GM18861 (cell line): ENCODE measurements around the gene POSTN.

ENCODE experiments used
- ATAC-seq: cut with Tn5 transposase; IDR thresholded peaks from one replicate; pipeline ENCODE4 v1.9.1; 2021; ENCODE audit not compliant: unreplicated experiment

POSTN gene

GRCh38 chr13:37598597-37598996 lies at the start of gene POSTN:
TSS of gene POSTN (minus strand) at chr13:37598768. CDS start at chr13:37598726, 42 bp downstream.
- ATAC-seq: no peak

- no peak for ATAC-seq
These were observed 48.6 kb upstream of the POSTN start for GRCh38 chr13:37647031-37647650.

DNA sequence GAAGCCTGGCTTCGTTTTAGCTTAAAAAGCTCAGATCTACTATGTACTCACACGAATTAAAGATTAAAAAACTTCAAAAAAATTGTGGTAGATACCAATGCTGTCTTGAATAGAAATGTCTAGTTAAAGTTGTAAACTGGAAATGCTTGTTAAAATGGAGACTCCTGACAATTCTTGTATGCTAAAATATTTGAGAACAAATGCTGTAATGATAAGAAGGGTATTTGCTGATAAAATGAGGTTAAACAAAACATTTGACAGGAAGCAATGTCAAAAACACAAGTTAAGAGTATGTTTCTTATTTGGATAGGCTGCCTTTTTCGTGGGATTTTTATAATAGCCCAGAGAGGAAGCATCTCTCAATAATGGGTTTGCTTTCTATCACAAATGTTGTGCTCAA lies 48.0 kb upstream of the POSTN start:
- ATAC-seq: no peak

GRCh38 chr13:37645181-37645740 lies 46.7 kb upstream of the POSTN start:
- no peak for ATAC-seq

DNA sequence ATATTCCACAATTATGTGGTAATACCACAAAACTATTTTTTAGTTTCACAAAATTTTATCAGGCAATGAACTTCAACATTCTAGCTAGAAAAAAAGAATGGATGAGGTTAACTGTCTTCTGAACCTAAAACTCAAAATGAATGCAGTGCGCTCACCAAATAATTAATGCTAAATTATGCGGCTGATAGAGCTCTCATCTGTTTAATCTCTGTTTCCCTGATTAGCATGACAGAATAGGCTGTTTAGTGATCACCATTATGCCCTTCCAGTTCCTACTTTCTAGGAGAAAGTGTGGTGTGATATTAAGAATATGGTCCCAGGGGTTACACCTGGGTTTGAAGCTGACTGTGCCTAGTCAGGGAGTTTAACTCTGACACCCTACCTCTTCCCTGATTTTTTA lies 42.8 kb upstream of the POSTN start:
- ATAC-seq: no peak

DNA sequence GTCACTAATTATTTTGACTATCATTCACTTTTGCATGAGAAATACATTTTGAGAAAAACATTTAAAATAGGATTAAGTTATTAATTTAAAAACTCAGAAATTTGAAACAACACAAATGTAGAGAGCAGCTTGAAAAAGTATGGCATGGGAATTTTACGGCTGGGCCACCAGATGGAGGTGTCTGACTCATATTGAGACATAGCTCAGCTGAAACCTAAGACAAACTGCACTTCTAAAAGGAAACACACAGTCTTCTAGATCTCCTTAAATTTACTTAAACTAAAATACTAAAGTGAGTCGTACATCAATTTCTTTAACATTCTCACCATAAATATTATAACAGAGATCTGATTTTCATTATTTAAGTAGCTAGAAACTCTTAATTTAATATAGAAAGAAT lies 41.9 kb upstream of the POSTN start:
- no peak for ATAC-seq

DNA sequence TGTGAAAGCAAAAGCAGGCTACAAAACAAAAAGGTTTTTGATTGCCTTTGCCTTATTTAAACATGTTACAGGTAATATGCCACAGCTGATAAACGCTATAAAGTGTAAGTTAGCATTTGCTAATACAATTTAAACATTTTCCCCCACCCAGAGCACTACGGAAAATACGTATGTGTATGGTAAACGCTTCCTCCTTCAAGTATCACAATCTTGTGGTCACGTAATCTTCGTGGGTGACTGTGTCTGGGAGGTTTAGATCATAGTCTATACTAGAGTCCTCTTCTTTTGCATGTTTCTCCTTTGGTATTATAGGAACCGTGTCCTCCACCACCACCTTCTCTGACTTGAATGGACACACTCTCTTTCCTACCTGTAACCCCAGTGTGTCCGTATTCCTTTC lies 38.1 kb upstream of the POSTN start:
- no peak for ATAC-seq

- no peak for ATAC-seq
These were observed 33.7 kb upstream of the POSTN start for GRCh38 chr13:37632294-37632693.

DNA sequence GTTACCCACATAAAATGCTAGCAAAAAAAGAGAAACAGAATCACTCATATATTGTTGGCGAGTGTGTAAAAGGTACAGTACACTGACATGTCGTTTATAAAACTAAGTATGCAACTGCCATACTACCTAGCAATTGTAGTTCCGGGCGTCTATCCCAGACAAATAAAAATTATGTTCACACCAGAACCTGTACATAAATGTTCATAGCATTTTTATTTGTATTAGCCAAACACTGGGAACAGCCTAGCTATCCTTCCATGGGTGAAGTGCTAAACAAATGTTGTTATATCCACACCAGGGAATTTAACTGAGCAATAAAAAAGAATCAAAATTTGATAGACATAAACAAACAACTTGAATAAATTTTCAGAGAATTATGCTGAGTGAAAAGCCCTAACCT lies 28.9 kb upstream of the POSTN start:
- ATAC-seq: no peak

GRCh38 chr13:37621811-37622361 lies 23.3 kb upstream of the POSTN start:
- ATAC-seq: no peak

- ATAC-seq: no peak
These were observed 20.0 kb upstream of the POSTN start for GRCh38 chr13:37618554-37618953.

GRCh38 chr13:37617173-37617572 lies 18.6 kb upstream of the POSTN start:
- no peak for ATAC-seq

GRCh38 chr13:37616131-37616530 lies 17.6 kb upstream of the POSTN start:
- ATAC-seq: no peak

- no peak for ATAC-seq
These were observed 16.7 kb upstream of the POSTN start for GRCh38 chr13:37615276-37615675.

DNA sequence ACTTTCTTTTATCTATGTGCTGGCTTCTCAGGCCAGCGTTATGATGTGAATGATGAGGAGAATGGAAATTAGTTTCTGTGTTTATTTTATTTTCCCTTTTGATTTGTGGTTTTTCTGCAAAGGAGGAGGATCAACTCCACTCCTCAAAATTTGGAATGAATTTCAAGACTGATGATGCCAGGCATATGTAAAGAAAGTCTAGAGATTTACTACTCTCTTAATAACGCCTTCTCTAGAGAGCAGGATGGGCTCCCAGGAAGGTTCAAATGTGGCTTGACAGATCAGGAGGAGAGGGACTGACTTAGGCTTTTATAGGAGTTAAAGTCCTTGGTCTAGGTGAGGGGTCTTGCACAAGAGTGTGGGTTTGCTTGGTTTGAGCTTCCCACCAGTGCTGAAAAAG lies 15.1 kb upstream of the POSTN start:
- ATAC-seq: no peak

GRCh38 chr13:37613236-37613635 lies 14.7 kb upstream of the POSTN start:
- ATAC-seq: no peak

DNA sequence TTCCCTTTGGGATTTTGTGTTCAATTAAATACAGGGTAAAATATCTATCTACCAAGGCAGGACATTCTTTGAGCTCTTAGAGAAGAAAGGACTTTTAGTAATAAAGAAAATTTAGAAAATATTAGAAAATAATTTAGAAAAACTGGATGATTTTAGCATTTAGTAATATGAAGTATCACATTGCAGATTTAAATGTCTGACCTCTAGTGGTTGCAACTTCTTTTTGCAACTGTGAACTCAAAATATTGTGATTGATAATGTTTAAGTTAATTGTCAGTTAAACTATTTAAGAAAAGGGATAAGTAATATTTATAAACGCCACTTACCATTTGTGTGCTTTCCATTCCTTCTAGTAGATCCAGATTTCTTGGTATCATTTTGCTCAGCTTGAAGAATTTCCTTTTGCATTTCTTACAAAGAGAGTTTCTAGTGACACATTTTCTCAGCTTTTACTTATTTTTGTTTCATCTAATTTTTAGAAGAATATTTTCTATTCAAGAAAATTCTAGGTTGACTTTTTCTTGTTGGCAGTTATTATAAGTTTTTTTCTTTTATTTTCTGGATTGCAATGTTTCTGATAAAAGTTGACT lies 10.3 kb upstream of the POSTN start:
- no peak for ATAC-seq

GRCh38 chr13:37602733-37603381 lies 4.3 kb upstream of the POSTN start:
- no peak for ATAC-seq

- no peak for ATAC-seq
These were observed 3.3 kb upstream of the POSTN start for GRCh38 chr13:37601648-37602440.

GRCh38 chr13:37599519-37599918 lies 951 bp upstream of the POSTN start:
- ATAC-seq: no peak

GRCh38 chr13:37597477-37598025 lies 1.0 kb downstream of the POSTN start:
- ATAC-seq: no peak
